Vagina (tissue), 2 donors: ENCODE results near the gene CRYBA2.

Source experiments
- POLR2A ChIP-seq, 2 donors: fragments of 450-650 bp; IDR thresholded peaks; one replicate each; pipeline ENCODE4 v1.6.1; 2017; ENCODE audit warnings: antibody characterized with exemption in 2 of 2, mild to moderate bottlenecking in 2 of 2, moderate library complexity in 2 of 2
- POLR2AphosphoS5 ChIP-seq, 2 donors: sonication (generic); formaldehyde crosslinking; IDR thresholded peaks; one replicate each; pipeline ENCODE4 v1.9.0; 2017; ENCODE audit warnings: antibody characterized with exemption in 2 of 2, mild to moderate bottlenecking in 2 of 2, low read depth in 1 of 2; ENCODE audit not compliant: insufficient read depth in 1 of 2
- TF ChIP-seq, protein P1 (sequence below), 3 experiments: fragments of 450-650 bp in 2 of 3; fragments of 200-600 bp in 1 of 3; sonication (generic) in 1 of 3; IDR thresholded peaks; one replicate each; pipeline ENCODE4 v1.5.1; 2017 to 2019; ENCODE audit warnings: antibody characterized with exemption in 3 of 3, mild to moderate bottlenecking in 2 of 3, moderate library complexity in 2 of 3

DNA sequence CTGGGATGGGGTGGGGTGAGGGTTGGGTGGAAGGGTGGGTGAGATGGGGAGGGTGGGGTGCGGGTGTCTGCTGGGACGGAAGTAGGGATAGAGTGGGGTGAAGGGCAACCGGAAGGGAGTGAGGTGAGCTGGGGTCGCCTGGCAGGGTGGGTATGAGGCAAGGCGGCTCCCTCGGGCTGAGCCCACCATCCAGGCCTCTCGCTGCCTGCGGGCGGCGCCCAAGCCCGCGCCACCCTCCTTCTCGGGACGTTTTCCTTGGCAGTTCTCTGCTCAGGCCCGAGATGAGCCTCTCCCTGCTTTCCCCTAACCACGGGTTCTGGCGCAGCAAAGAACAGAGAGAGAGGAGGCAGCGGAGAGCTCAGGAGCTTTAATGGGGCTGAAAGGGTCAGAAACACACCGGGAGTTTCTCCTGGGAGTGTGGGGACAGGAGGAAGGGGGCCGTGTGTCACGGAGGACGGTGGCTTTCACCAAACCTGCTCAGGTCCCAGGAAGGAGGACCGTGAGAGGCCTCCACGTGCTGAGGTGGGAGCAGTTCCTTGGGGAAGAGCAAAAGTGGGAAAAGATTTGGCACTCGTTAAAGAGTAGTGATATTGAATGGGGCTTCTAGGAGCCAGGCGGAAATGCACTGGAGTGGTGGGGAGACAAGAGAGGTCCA lies 12.4 kb downstream of the CRYBA2 start:
- TF ChIP-seq, protein P1, sequence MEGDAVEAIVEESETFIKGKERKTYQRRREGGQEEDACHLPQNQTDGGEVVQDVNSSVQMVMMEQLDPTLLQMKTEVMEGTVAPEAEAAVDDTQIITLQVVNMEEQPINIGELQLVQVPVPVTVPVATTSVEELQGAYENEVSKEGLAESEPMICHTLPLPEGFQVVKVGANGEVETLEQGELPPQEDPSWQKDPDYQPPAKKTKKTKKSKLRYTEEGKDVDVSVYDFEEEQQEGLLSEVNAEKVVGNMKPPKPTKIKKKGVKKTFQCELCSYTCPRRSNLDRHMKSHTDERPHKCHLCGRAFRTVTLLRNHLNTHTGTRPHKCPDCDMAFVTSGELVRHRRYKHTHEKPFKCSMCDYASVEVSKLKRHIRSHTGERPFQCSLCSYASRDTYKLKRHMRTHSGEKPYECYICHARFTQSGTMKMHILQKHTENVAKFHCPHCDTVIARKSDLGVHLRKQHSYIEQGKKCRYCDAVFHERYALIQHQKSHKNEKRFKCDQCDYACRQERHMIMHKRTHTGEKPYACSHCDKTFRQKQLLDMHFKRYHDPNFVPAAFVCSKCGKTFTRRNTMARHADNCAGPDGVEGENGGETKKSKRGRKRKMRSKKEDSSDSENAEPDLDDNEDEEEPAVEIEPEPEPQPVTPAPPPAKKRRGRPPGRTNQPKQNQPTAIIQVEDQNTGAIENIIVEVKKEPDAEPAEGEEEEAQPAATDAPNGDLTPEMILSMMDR (IDR thresholded peaks at IDR 0.05), result no peak
- no peak for TF ChIP-seq POLR2A (IDR thresholded peaks at IDR 0.05)
- no peak for TF ChIP-seq POLR2AphosphoS5 (IDR thresholded peaks at IDR 0.05; ENCODE audit: insufficient read depth in 1 of 2, low read depth in 1 of 2)
